Spleen (tissue), 7 donors: ENCODE results near the gene FGF2.

Experiments used
- POLR2A ChIP-seq, 3 donors: fragments of 450-650 bp; IDR thresholded peaks; one replicate each; pipeline ENCODE4 v1.5.1; 2017; ENCODE audit warnings: antibody characterized with exemption in 3 of 3, mild to moderate bottlenecking in 1 of 3
- POLR2AphosphoS5 ChIP-seq, 3 donors: sonication (generic); formaldehyde crosslinking; IDR thresholded peaks; one replicate each; pipeline ENCODE4 v1.5.1; 2017; ENCODE audit warnings: antibody characterized with exemption in 3 of 3
- TF ChIP-seq, protein P1 (sequence below), 11 experiments: fragments of 200-600 bp in 7 of 11; fragments of 450-650 bp in 4 of 11; sonication (generic) in 4 of 11; IDR thresholded peaks in 8 of 11; conservative IDR thresholded peaks in 3 of 11; 1 replicate in 7 of 11; 2 replicates in 4 of 11; pipeline versions ENCODE4 v1.4.0 to v1.8.0; 2016 to 2021; ENCODE audit warnings: antibody characterized with exemption in 11 of 11, inconsistent platforms in 4 of 11, mild to moderate bottlenecking in 1 of 11
- donor health status: DM: no; HTN: no; CAD: no; lungs with moderate emphysema.
- donor health status: DM: no; HTN: no; CAD: no.
- donor health status: DM: no; HTN: no; CAD: no.

DNA sequence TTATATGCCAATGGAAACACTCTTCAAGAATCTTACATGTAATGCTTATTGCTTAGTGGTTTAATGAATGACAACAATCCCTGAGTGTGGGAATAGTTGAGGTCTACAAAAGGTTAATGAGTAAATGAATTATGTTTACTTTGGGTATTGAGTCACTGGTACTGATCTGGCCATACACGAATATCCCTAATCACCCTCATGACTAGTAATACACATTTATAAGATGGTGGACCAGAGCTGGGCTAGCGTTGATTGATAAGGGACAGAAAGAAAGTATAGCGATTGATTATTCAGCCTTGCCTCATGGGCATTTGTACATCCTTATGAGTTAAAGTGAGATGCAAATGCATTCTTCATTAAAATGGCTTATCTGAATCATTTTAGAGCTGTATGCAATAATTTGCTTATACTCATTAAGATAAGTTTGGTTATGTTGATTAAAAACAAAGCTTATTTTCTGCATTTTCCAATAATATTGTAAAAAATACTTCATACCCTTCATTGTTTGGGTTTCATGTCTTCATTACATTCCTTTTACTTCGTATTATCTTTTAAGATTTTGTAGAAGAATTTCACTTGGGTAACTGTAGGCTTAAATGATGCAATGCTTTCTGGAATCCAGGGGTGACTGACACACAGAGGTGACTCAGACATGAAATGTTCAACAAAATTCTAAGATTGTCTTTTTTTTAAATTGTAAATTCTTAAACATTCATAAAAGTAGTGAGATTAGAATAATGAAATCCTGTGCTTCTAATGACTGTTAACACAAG lies 47.4 kb downstream of the FGF2 start:
- TF ChIP-seq, protein P1, sequence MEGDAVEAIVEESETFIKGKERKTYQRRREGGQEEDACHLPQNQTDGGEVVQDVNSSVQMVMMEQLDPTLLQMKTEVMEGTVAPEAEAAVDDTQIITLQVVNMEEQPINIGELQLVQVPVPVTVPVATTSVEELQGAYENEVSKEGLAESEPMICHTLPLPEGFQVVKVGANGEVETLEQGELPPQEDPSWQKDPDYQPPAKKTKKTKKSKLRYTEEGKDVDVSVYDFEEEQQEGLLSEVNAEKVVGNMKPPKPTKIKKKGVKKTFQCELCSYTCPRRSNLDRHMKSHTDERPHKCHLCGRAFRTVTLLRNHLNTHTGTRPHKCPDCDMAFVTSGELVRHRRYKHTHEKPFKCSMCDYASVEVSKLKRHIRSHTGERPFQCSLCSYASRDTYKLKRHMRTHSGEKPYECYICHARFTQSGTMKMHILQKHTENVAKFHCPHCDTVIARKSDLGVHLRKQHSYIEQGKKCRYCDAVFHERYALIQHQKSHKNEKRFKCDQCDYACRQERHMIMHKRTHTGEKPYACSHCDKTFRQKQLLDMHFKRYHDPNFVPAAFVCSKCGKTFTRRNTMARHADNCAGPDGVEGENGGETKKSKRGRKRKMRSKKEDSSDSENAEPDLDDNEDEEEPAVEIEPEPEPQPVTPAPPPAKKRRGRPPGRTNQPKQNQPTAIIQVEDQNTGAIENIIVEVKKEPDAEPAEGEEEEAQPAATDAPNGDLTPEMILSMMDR (IDR thresholded peaks at IDR 0.05 in 8 of 11, conservative IDR thresholded peaks at IDR 0.05 in 3 of 11): no peak
- no peak for TF ChIP-seq POLR2AphosphoS5 (IDR thresholded peaks at IDR 0.05)
- no peak for TF ChIP-seq POLR2A (IDR thresholded peaks at IDR 0.05)
